Endothelial cell of umbilical vein (primary cell): Measurements from ENCODE around the gene UBA52. TPM values are rescaled to one million over a fixed set of nuclear protein-coding genes. Genes with fewer than 3 reads are reported as not detected.

Experiments used
- BruUV-seq: library from RNA; stranded (reverse); fragments of 400-500 nt; replicated peaks from 2 replicates; lab custom pipeline; 2021; lab: Mats Ljungman, UMichigan
- CTCF ChIA-PET: fragments of 300-600, 350-600 bp; sonication (Branson Sonifier 250); formaldehyde crosslinking; loops from one replicate; lab custom pipeline; 2021; ENCODE audit warnings: antibody characterized with exemption, inconsistent platforms; lab: Charles Lee
- POLR2A ChIA-PET: fragments of 300-600, 350-600 bp; sonication (Branson Sonifier 250); formaldehyde crosslinking; loops from one replicate; lab custom pipeline; 2021; ENCODE audit warnings: antibody characterized with exemption, inconsistent platforms; lab: Charles Lee
- DNase-seq: peaks from one replicate; pipeline ENCODE4 v3.0.0-alpha.2; 2011; ENCODE audit warnings: low read depth, low spot score
- FAIRE-seq: peaks from 2 replicates; lab custom pipeline; 2011; peaks lifted over from hg19 to GRCh38; lab: Jason Lieb, UNC
- H2AFZ ChIP-seq: 2 replicates; pipeline ENCODE4 v1.6.0; 2012; ENCODE audit warnings: low read depth, low read length, control low read depth, inconsistent platforms
- H3K27ac ChIP-seq: 2 replicates; pipeline ENCODE4 v1.5.1; 2011; ENCODE audit warnings: low read depth, mild to moderate bottlenecking, control low read depth, low read length, moderate library complexity; ENCODE audit not compliant: insufficient read depth
- H3K27me3 ChIP-seq, 2 experiments: 2 replicates each; pipeline versions ENCODE4 v1.6.0 to v1.6.1; 2011; ENCODE audit warnings: low read length in 2 of 2, mixed read lengths in 1 of 2; ENCODE audit not compliant: control insufficient read depth in 2 of 2, insufficient read depth in 2 of 2
- H3K36me3 ChIP-seq, 2 experiments: 2 replicates in 1 of 2; 3 replicates in 1 of 2; pipeline ENCODE4 v1.5.1; 2011; ENCODE audit warnings: low read length in 2 of 2, mild to moderate bottlenecking in 1 of 2, moderate library complexity in 1 of 2; ENCODE audit not compliant: control insufficient read depth in 2 of 2, insufficient read depth in 2 of 2; ENCODE audit errors: extremely low read depth in 1 of 2
- H3K4me1 ChIP-seq: 3 replicates; pipeline ENCODE4 v1.5.1; 2011; ENCODE audit warnings: mild to moderate bottlenecking, low read length; ENCODE audit not compliant: control insufficient read depth, insufficient read depth; ENCODE audit errors: extremely low read depth
- H3K4me2 ChIP-seq: 2 replicates; pipeline ENCODE4 v1.6.1; 2011; ENCODE audit warnings: low read length, control low read depth, mixed read lengths; ENCODE audit not compliant: insufficient read depth
- H3K4me3 ChIP-seq, 3 experiments: fragments of 200-600 bp in 1 of 3; sonication (generic), shearing (Covaris generic) in 1 of 3; replicated peaks in 1 of 3; 2 replicates each; pipeline ENCODE4 v1.5.1; 2011 to 2016; ENCODE audit warnings: control low read depth in 3 of 3, low read length in 3 of 3, mild to moderate bottlenecking in 2 of 3, inconsistent platforms in 1 of 3, low read depth in 1 of 3, moderate library complexity in 1 of 3; ENCODE audit not compliant: insufficient read depth in 1 of 3
- H3K79me2 ChIP-seq: 2 replicates; pipeline ENCODE4 v1.6.0; 2012; ENCODE audit warnings: low read length, inconsistent platforms; ENCODE audit not compliant: control insufficient read depth, insufficient read depth
- H3K9ac ChIP-seq: replicated peaks from 2 replicates; pipeline ENCODE3; 2011; ENCODE audit warnings: low read length, control low read depth; ENCODE audit not compliant: insufficient read depth; ENCODE audit errors: extremely low read depth
- H3K9me1 ChIP-seq: replicated peaks from 3 replicates; pipeline ENCODE4 v1.6.0; 2011; ENCODE audit warnings: mild to moderate bottlenecking, low read length; ENCODE audit not compliant: control insufficient read depth, insufficient read depth; ENCODE audit errors: extremely low read depth
- H3K9me3 ChIP-seq: replicated peaks from 2 replicates; pipeline ENCODE4 v1.5.1; 2012; ENCODE audit warnings: low read length, inconsistent platforms; ENCODE audit not compliant: control insufficient read depth, insufficient read depth
- H4K20me1 ChIP-seq: replicated peaks from 2 replicates; pipeline ENCODE3; 2011; ENCODE audit warnings: mild to moderate bottlenecking, low read length; ENCODE audit not compliant: control insufficient read depth, insufficient read depth; ENCODE audit errors: extremely low read depth
- EZH2 ChIP-seq: IDR thresholded peaks from 2 replicates; pipeline ENCODE4 v1.6.1; 2012; ENCODE audit warnings: borderline replicate concordance, low read depth, mild to moderate bottlenecking, moderate library complexity, low read length, inconsistent platforms; ENCODE audit not compliant: severe bottlenecking
- FOS ChIP-seq: IDR thresholded peaks from 2 replicates; pipeline ENCODE4 v1.6.1; 2011; ENCODE audit warnings: mild to moderate bottlenecking, low read length, moderate library complexity, borderline replicate concordance; ENCODE audit not compliant: insufficient read depth
- GATA2 ChIP-seq: IDR thresholded peaks from 2 replicates; pipeline ENCODE4 v1.7.0; 2011; ENCODE audit warnings: low read depth, mild to moderate bottlenecking, moderate library complexity, mixed read lengths, low read length; ENCODE audit not compliant: insufficient read length, insufficient read depth
- JUN ChIP-seq: IDR thresholded peaks from 2 replicates; pipeline ENCODE4 v1.6.1; 2011; ENCODE audit warnings: borderline replicate concordance, low read depth; ENCODE audit not compliant: insufficient read length, insufficient read depth
- MYC ChIP-seq: IDR thresholded peaks from one replicate; pipeline ENCODE4 v1.6.1; 2011; ENCODE audit warnings: mild to moderate bottlenecking, low read depth, low read length
- POLR2A ChIP-seq: IDR thresholded peaks from 2 replicates; pipeline ENCODE4 v1.6.1; 2012; ENCODE audit warnings: low read depth, mild to moderate bottlenecking, control low read depth, low read length
- POLR2AphosphoS5 ChIP-seq: IDR thresholded peaks from 2 replicates; pipeline ENCODE4 v1.6.1; 2012; ENCODE audit warnings: low read depth, mild to moderate bottlenecking, control low read depth, low read length, moderate library complexity; ENCODE audit not compliant: insufficient read depth
- dilution Hi-C: fragments of 300-500 bp; cut with MboI; formaldehyde crosslinking; loops from one replicate; pipeline ENCODE4 v1.15.0; 2019; ENCODE audit warnings: low sequenced_read_pairs; ENCODE audit not compliant: extremely low pct_ligation_motif_present
- intact Hi-C: fragments of 100-400 bp; cut with micrococcal nuclease; formaldehyde crosslinking; loops from one replicate; pipeline ENCODE4 v1.10.0; 2022
- polyA plus RNA-seq, 4 experiments: library from polyadenylated mRNA; depleted of rRNA in 3 of 4; stranded (reverse) in 3 of 4; unstranded in 1 of 4; fragments of >200 nt; gene quantifications; 2 replicates each; pipeline versions ENCODE4 v1.2.1 to v1.2.3, GENCODE V29; 2011 to 2012; ENCODE audit warnings: missing spikeins in 1 of 4
- total RNA-seq: library from RNA; stranded (reverse); gene quantifications from 2 replicates; pipeline ENCODE4 v1.2.3, GENCODE V29; 2021
- TF ChIP-seq, protein P1 (sequence below): IDR thresholded peaks from 2 replicates; pipeline ENCODE4 v1.6.1; 2011; ENCODE audit not compliant: insufficient read depth, insufficient read length
- TF ChIP-seq, protein P2 (sequence below), 2 donors: IDR thresholded peaks; 1 replicate in 1 of 2; 2 replicates in 1 of 2; pipeline ENCODE4 v1.5.1; 2011; ENCODE audit warnings: low read length in 2 of 2, mild to moderate bottlenecking in 2 of 2, moderate library complexity in 2 of 2, control low read depth in 1 of 2, inconsistent platforms in 1 of 2, low read depth in 1 of 2; ENCODE audit not compliant: insufficient read depth in 1 of 2; ENCODE audit errors: extremely low read depth in 1 of 2

UBA52 gene
- total and polyA plus RNA-seq, 2 donors (not counting 3 experiments of a cell fraction or from before 2014, with no cell fraction given) = 1,221 to 3,506 TPM

DNA sequence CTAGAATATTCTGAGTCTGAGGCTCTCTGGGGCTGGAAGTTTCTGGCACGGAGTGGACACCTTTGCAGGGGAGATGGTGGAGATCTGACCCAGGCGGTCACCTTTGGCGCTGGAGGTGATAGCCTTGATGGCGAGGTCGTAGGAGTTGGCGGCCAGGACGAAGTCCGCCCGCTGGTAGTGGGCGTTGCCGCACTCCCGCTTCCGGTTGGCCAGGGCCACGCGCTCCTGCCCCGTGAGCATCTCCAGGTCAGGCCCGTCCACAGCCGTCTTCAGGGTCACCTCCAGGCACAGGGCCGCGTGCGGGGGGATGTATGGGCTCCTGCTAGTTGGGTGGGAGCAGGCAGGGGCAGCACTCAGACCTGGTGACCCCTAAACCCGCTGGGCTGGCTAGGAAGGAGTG, 33.5 kb upstream of the UBA52 start:
- H3K9me3 ChIP-seq = no peaks in the 10 kb centered on the region
- H3K4me2 ChIP-seq = no peak overlapping the region
- CTCF ChIA-PET = interaction anchor here (1.3 kb wide), 1 partner anchor 9 kb away, joined by 5 read pairs; no protein-coding TSS in a partner anchor
- no peaks in the 10 kb centered on the region for H3K27me3 ChIP-seq
- H3K36me3 ChIP-seq = peaks cover 5 to 32% of the 10 kb centered on the region in 2 experiments
- no peak overlapping the region for H2AFZ ChIP-seq
- H3K4me3 ChIP-seq = no peak overlapping the region
- peaks cover 8% of the 10 kb centered on the region for H3K4me1 ChIP-seq
- no peak overlapping the region for H3K27ac ChIP-seq
- peaks cover 12% of the 10 kb centered on the region for H3K79me2 ChIP-seq
- no peak overlapping the region for H3K9ac ChIP-seq
- no TSS peak for BruUV-seq
- intact Hi-C loops (no loop called here), dilution Hi-C loops (no loop called here)
- FAIRE-seq (no peak), DNase-seq (no peak)
- POLR2A ChIA-PET = no interaction called here
- TF ChIP-seq POLR2AphosphoS5 (no peak), POLR2A (no peak)
- TF ChIP-seq, protein P1, sequence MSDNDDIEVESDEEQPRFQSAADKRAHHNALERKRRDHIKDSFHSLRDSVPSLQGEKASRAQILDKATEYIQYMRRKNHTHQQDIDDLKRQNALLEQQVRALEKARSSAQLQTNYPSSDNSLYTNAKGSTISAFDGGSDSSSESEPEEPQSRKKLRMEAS = no peak
- no peaks in the 10 kb centered on the region for H4K20me1 ChIP-seq
- H3K9me1 ChIP-seq = no peaks in the 10 kb centered on the region

DNA sequence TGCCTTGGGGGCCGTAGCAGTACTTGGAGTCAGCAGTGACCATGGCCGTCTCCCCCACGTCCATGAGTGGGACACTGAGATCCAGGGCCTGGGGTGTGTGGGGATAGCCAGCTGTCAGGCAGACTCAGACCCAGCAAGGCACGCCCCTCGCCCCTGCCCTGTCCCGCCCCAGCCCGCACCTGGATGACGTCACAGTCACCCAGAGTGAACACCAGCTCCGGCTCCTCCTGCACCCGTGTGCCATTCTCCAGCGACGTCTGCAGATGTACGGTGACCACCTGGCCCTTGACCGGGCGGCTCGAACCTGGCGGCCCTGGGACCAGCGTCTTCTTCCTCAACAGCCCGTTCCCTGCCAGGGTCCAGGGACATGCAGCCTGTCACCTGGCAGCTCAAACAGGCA, 32.3 kb upstream of the UBA52 start:
- Histone ChIP-seq H3K27ac (no peak overlapping the region), H3K4me1 (peaks cover 12% of the 10 kb centered on the region), H3K79me2 (peaks cover 12% of the 10 kb centered on the region), H3K4me3 (no peak overlapping the region), H3K27me3 (no peaks in the 10 kb centered on the region), H3K9me1 (no peaks in the 10 kb centered on the region), H3K9ac (no peak overlapping the region), H3K4me2 (no peak overlapping the region), H2AFZ (no peak overlapping the region), H4K20me1 (no peaks in the 10 kb centered on the region), H3K9me3 (no peaks in the 10 kb centered on the region), H3K36me3 (peaks cover 5 to 32% of the 10 kb centered on the region in 2 experiments)
- ChIA-PET POLR2A (interaction anchor here (0.7 kb wide), 1 partner anchor 210 kb away, joined by 3 read pairs; no protein-coding TSS in a partner anchor), CTCF (interaction anchor here (1.3 kb wide), 1 partner anchor 9 kb away, joined by 4 read pairs; no protein-coding TSS in a partner anchor)
- FAIRE-seq (no peak), DNase-seq (no peak)
- no TSS peak for BruUV-seq
- TF ChIP-seq MYC (no peak), POLR2A (no peak), GATA2 (no peak), EZH2 (no peak), JUN (no peak), POLR2AphosphoS5 (no peak), FOS (no peak)
- TF ChIP-seq, protein P2, sequence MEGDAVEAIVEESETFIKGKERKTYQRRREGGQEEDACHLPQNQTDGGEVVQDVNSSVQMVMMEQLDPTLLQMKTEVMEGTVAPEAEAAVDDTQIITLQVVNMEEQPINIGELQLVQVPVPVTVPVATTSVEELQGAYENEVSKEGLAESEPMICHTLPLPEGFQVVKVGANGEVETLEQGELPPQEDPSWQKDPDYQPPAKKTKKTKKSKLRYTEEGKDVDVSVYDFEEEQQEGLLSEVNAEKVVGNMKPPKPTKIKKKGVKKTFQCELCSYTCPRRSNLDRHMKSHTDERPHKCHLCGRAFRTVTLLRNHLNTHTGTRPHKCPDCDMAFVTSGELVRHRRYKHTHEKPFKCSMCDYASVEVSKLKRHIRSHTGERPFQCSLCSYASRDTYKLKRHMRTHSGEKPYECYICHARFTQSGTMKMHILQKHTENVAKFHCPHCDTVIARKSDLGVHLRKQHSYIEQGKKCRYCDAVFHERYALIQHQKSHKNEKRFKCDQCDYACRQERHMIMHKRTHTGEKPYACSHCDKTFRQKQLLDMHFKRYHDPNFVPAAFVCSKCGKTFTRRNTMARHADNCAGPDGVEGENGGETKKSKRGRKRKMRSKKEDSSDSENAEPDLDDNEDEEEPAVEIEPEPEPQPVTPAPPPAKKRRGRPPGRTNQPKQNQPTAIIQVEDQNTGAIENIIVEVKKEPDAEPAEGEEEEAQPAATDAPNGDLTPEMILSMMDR (IDR thresholded peaks at IDR 0.05; ENCODE audit: extremely low read depth in 1 of 2, insufficient read depth in 1 of 2, low read depth in 1 of 2, low read length in 2 of 2) = no peak
- TF ChIP-seq, protein P1 = no peak
- dilution Hi-C loops (no loop called here), intact Hi-C loops (no loop called here)
